Measurements from ENCODE around the gene ARHGEF1.

The ARHGEF1 gene

DNA sequence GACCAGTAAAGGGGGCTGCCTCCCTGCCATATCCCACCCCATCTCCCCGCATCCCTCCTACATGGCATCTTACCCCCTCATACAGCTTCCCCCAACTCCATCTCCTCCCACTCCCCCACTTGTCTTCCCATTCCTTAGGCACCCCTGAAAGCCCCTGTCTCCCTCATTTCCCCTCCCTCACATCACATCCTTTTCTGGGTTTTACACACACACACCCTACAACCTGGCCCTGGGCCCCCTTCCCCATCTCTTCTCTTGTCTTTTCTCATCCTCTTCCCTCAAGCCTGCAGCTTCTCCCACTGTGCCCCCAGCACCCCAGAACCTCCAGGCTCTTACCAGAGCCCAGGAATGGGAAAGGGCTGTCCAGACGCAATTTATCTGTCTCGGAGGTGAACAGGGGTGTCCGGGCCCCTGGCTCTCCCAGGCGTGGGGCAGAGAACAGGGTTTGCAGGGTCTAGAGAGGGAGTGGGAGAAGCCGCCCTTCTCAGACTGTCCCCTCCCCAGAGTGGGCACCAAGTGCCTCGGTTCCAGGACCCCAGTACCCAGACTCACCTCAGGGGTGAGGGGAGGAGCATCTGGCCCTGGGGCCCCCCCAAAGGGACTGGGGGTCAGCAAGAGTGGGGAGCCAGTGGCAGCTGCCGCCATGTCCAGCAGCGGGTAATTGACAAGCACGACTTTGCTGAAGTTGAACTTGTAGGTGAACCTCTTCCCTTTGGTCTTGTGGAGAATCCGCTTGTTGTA lies 25.9 kb downstream of the ARHGEF1 start:
- no CpG with 5 or more reads among the region's 11 CpGs for WGBS (ENCODE audit: extremely low coverage, insufficient coverage, insufficient read length)
- no peak overlapping the region for H2BK120ac ChIP-seq (ENCODE audit: insufficient read depth, low read length, poor library complexity)
- H3K4ac ChIP-seq (ENCODE audit: low read depth, low read length) = no peak overlapping the region

DNA sequence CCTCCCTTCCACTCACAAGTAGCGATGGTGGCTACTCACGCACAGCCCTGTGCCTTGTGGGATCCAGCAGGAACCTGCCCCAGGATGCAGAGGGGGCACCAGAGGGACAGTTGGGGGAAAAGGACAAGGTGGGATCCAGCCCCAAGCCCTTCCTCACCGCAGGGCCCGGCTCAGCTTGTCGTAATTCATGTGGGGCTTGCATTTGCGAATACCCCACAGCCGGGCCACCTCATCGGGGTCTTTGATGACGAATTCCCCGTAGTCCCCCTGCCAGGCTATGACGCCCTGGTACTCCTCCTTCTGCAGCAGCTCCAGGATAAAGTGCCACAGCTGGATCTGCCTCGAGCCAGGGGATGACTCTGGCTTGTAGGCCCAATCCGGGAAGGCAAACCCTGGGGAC lies 26.7 kb downstream of the ARHGEF1 start:
- H3K9me3 ChIP-seq (ENCODE audit: insufficient read depth, low read depth, low read length) = peaks cover 3% of the 10 kb centered on the region

More for the DNA sequence above, 25.9 kb downstream of the ARHGEF1 start:
- Histone ChIP-seq H2BK5ac (ENCODE audit: low read depth, low read length, poor library complexity) (no peak overlapping the region), H3K4me1 (ENCODE audit: control insufficient read depth in 1 of 2, insufficient read depth in 2 of 2, low read length in 2 of 2) (no peaks in the 10 kb centered on the region), H3K79me1 (ENCODE audit: low read length) (no peaks in the 10 kb centered on the region), H2AK5ac (ENCODE audit: low read length) (no peak overlapping the region), H3K9me3 (ENCODE audit: insufficient read depth, low read depth, low read length) (peaks cover 3% of the 10 kb centered on the region), H3K27me3 (ENCODE audit: insufficient read depth, low read length) (peaks cover 27% of the 10 kb centered on the region), H3K79me2 (ENCODE audit: control insufficient read depth, insufficient read depth, low read length, poor library complexity) (no peaks in the 10 kb centered on the region), H3K4me3 (ENCODE audit: low read depth, low read length) (no peak overlapping the region), H4K8ac (ENCODE audit: low read depth, low read length) (no peak overlapping the region), H3K4me2 (ENCODE audit: low read length) (no peak overlapping the region), H3K18ac (ENCODE audit: low read length) (no peak overlapping the region), H3K9ac (ENCODE audit: low read length) (no peak overlapping the region), H4K12ac (ENCODE audit: low read depth, low read length) (no peak overlapping the region), H3K36me3 (ENCODE audit: control insufficient read depth in 1 of 2, insufficient read depth in 2 of 2, low read length in 2 of 2) (peaks cover 34 to 38% of the 10 kb centered on the region in 2 experiments), H2BK12ac (ENCODE audit: low read length) (no peak overlapping the region), H4K91ac (ENCODE audit: low read depth, low read length) (no peak overlapping the region), H3K23ac (ENCODE audit: low read length) (no peak overlapping the region), H3K14ac (ENCODE audit: low read length) (no peak overlapping the region), H2AFZ (ENCODE audit: insufficient read depth, low read length, poor library complexity) (no peak overlapping the region), H3K27ac (ENCODE audit: low read depth, low read length) (no peak overlapping the region)
- no peak for DNase-seq

DNA sequence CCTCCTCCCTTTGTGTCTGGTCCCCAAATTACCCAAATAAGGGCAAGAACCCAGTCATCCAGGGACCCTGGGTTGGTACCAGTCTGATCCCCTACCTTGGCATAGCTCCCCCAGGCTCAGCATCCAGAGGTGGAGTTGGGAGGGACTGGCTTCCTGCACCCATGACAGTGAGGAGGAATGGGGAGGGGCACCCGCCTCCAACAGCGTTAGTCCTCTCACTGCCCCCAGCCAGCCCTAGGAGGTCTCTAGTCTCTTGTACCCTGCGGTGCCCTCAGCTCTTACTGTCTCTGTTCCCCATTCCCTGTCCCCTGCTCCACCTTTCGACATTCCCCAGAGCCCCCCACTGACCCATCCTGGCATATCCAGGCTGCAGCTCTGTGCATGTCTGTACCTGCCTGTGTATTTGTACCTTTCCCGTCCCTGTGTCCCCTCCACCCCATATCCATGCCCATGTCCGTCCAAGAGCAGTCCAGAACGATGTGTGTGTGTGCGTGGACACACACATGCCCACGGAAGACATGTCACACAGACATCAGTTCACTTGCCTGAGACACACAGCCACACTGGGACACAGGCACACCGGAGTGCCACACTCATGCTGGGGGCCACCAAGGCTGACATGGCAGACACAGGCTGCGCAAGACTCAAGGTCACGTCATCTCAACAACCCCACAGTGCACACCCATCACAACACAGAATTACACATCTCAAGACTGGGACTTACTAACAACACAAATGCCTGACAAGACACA lies 27.4 kb downstream of the ARHGEF1 start:
- Histone ChIP-seq H3K27me3 (ENCODE audit: insufficient read depth, low read length) (peaks cover 36% of the 10 kb centered on the region), H3K4me3 (ENCODE audit: low read depth, low read length) (no peak overlapping the region), H3K36me3 (ENCODE audit: control insufficient read depth in 1 of 2, insufficient read depth in 2 of 2, low read length in 2 of 2) (peaks cover 19 to 23% of the 10 kb centered on the region in 2 experiments), H2AFZ (ENCODE audit: insufficient read depth, low read length, poor library complexity) (no peak overlapping the region), H3K79me1 (ENCODE audit: low read length) (no peaks in the 10 kb centered on the region), H4K8ac (ENCODE audit: low read depth, low read length) (no peak overlapping the region), H3K4me2 (ENCODE audit: low read length) (no peak overlapping the region), H3K14ac (ENCODE audit: low read length) (no peak overlapping the region), H3K4ac (ENCODE audit: low read depth, low read length) (no peak overlapping the region), H3K79me2 (ENCODE audit: control insufficient read depth, insufficient read depth, low read length, poor library complexity) (no peaks in the 10 kb centered on the region), H2BK5ac (ENCODE audit: low read depth, low read length, poor library complexity) (no peak overlapping the region), H2BK120ac (ENCODE audit: insufficient read depth, low read length, poor library complexity) (no peak overlapping the region), H3K9ac (ENCODE audit: low read length) (no peak overlapping the region), H4K12ac (ENCODE audit: low read depth, low read length) (no peak overlapping the region), H4K91ac (ENCODE audit: low read depth, low read length) (no peak overlapping the region), H3K23ac (ENCODE audit: low read length) (no peak overlapping the region), H3K27ac (ENCODE audit: low read depth, low read length) (no peak overlapping the region), H2AK5ac (ENCODE audit: low read length) (no peak overlapping the region), H2BK12ac (ENCODE audit: low read length) (no peak overlapping the region), H3K18ac (ENCODE audit: low read length) (no peak overlapping the region), H3K4me1 (ENCODE audit: control insufficient read depth in 1 of 2, insufficient read depth in 2 of 2, low read length in 2 of 2) (no peaks in the 10 kb centered on the region), H3K9me3 (ENCODE audit: insufficient read depth, low read depth, low read length) (peaks cover 6% of the 10 kb centered on the region)
- no peak for DNase-seq
- WGBS (ENCODE audit: extremely low coverage, insufficient coverage, insufficient read length) = no CpG with 5 or more reads among the region's 12 CpGs

More for the DNA sequence above, 26.7 kb downstream of the ARHGEF1 start:
- WGBS (ENCODE audit: extremely low coverage, insufficient coverage, insufficient read length) = no CpG with 5 or more reads among the region's 13 CpGs
- H2BK120ac ChIP-seq (ENCODE audit: insufficient read depth, low read length, poor library complexity) = no peak overlapping the region
- H3K14ac ChIP-seq (ENCODE audit: low read length) = no peak overlapping the region
- no peak overlapping the region for H4K8ac ChIP-seq (ENCODE audit: low read depth, low read length)
- no peak overlapping the region for H2AFZ ChIP-seq (ENCODE audit: insufficient read depth, low read length, poor library complexity)
- no peak overlapping the region for H2AK5ac ChIP-seq (ENCODE audit: low read length)
- H3K23ac ChIP-seq (ENCODE audit: low read length) = no peak overlapping the region
- H3K79me1 ChIP-seq (ENCODE audit: low read length) = no peaks in the 10 kb centered on the region
- no peak overlapping the region for H3K9ac ChIP-seq (ENCODE audit: low read length)
- no peak overlapping the region for H3K4me2 ChIP-seq (ENCODE audit: low read length)
- H3K79me2 ChIP-seq (ENCODE audit: control insufficient read depth, insufficient read depth, low read length, poor library complexity) = no peaks in the 10 kb centered on the region
- no peak overlapping the region for H3K18ac ChIP-seq (ENCODE audit: low read length)
- H4K12ac ChIP-seq (ENCODE audit: low read depth, low read length) = no peak overlapping the region
- H3K27ac ChIP-seq (ENCODE audit: low read depth, low read length) = no peak overlapping the region
- no peak overlapping the region for H4K91ac ChIP-seq (ENCODE audit: low read depth, low read length)
- H3K4ac ChIP-seq (ENCODE audit: low read depth, low read length) = no peak overlapping the region
- H3K4me1 ChIP-seq (ENCODE audit: control insufficient read depth in 1 of 2, insufficient read depth in 2 of 2, low read length in 2 of 2) = no peaks in the 10 kb centered on the region
- H3K27me3 ChIP-seq (ENCODE audit: insufficient read depth, low read length) = peaks cover 31% of the 10 kb centered on the region
- no peak for DNase-seq
- no peak overlapping the region for H2BK12ac ChIP-seq (ENCODE audit: low read length)
- H3K36me3 ChIP-seq (ENCODE audit: control insufficient read depth in 1 of 2, insufficient read depth in 2 of 2, low read length in 2 of 2) = peaks cover 26 to 30% of the 10 kb centered on the region in 2 experiments
- no peak overlapping the region for H3K4me3 ChIP-seq (ENCODE audit: low read depth, low read length)
- no peak overlapping the region for H2BK5ac ChIP-seq (ENCODE audit: low read depth, low read length, poor library complexity)

DNA sequence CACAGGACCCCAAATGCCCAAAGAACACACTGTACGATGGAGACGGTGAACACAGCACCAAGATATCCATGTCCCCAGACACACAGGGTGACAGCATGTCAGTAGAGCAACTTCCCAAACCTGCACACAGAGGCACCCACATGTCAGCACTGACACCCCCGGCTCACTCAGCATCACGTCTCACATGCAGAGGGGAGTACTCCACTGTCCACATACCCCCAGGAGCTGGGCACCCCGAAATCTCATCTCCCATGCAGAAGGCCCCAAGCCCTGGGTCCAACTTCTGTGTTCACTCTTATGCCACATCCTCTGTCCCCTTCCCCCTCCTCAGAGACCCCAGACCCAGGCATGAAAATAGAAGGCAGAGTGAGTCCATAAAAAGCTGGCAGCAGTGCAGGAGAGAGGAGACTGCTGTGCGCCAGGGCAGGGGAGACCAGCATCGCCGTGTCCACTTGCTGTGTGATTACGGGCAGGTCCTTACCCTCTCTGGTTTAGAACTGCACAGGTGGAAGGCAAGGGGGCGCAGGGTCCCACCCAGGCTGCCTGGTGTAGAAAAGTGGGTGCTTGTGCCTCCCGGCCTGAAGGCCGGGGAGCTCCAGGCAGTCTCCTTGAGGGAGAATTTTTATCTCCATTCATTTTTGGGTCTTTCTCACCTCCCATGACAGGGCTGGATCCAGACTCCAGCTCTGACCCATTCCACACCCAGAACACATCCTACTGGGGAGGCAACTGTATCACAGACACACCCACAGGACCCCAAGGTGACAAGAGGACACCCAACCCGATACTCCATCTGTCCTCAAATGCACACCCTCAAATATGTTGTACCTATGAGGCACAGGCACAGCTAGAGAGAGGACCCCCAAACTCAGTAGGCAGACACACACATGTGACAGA lies 28.3 kb downstream of the ARHGEF1 start:
- Histone ChIP-seq H3K23ac (ENCODE audit: low read length) (no peak overlapping the region), H3K4me1 (ENCODE audit: control insufficient read depth in 1 of 2, insufficient read depth in 2 of 2, low read length in 2 of 2) (no peaks in the 10 kb centered on the region), H2BK5ac (ENCODE audit: low read depth, low read length, poor library complexity) (no peak overlapping the region), H3K14ac (ENCODE audit: low read length) (no peak overlapping the region), H2AK5ac (ENCODE audit: low read length) (no peak overlapping the region), H3K4me3 (ENCODE audit: low read depth, low read length) (no peak overlapping the region), H2AFZ (ENCODE audit: insufficient read depth, low read length, poor library complexity) (no peak overlapping the region), H3K27me3 (ENCODE audit: insufficient read depth, low read length) (peaks cover 41% of the 10 kb centered on the region), H4K12ac (ENCODE audit: low read depth, low read length) (no peak overlapping the region), H2BK12ac (ENCODE audit: low read length) (no peak overlapping the region), H2BK120ac (ENCODE audit: insufficient read depth, low read length, poor library complexity) (no peak overlapping the region), H3K18ac (ENCODE audit: low read length) (no peak overlapping the region), H4K91ac (ENCODE audit: low read depth, low read length) (no peak overlapping the region), H4K8ac (ENCODE audit: low read depth, low read length) (no peak overlapping the region), H3K79me1 (ENCODE audit: low read length) (no peaks in the 10 kb centered on the region), H3K9me3 (ENCODE audit: insufficient read depth, low read depth, low read length) (peaks cover 9% of the 10 kb centered on the region), H3K27ac (ENCODE audit: low read depth, low read length) (no peak overlapping the region), H3K79me2 (ENCODE audit: control insufficient read depth, insufficient read depth, low read length, poor library complexity) (no peaks in the 10 kb centered on the region), H3K4ac (ENCODE audit: low read depth, low read length) (no peak overlapping the region), H3K4me2 (ENCODE audit: low read length) (no peak overlapping the region), H3K36me3 (ENCODE audit: control insufficient read depth in 1 of 2, insufficient read depth in 2 of 2, low read length in 2 of 2) (peaks cover 11 to 14% of the 10 kb centered on the region in 2 experiments), H3K9ac (ENCODE audit: low read length) (no peak overlapping the region)
- no CpG with 5 or more reads among the region's 13 CpGs for WGBS (ENCODE audit: extremely low coverage, insufficient coverage, insufficient read length)
- DNase-seq = no peak
